CD14-positive monocyte (primary cell): ENCODE results near the gene CEP19. TPM values are rescaled to one million over a fixed set of nuclear protein-coding genes. Genes with fewer than 3 reads are reported as not detected.

ENCODE experiments used
- DNase-seq, 3 donors: peaks; one replicate each; pipeline ENCODE4 v3.0.0-alpha.2; 2011 to 2022
- H2AFZ ChIP-seq: 2 replicates; pipeline ENCODE4 v1.6.0; 2012; ENCODE audit warnings: mild to moderate bottlenecking, low read depth, low read length, inconsistent platforms; ENCODE audit not compliant: insufficient read depth, poor library complexity, severe bottlenecking
- H3K27ac ChIP-seq, 2 donors: 1 replicate in 1 of 2; 2 replicates in 1 of 2; pipeline ENCODE4 v1.5.1; 2012 to 2013; ENCODE audit warnings: low read length in 2 of 2, control low read depth in 1 of 2, inconsistent platforms in 1 of 2, low read depth in 1 of 2, mild to moderate bottlenecking in 1 of 2
- H3K27me3 ChIP-seq, 2 donors: one replicate each; pipeline versions ENCODE4 v1.6.0 to v1.6.1; 2011 to 2013; ENCODE audit warnings: low read length in 2 of 2; ENCODE audit not compliant: control insufficient read depth in 2 of 2, insufficient read depth in 2 of 2
- H3K36me3 ChIP-seq, 2 donors: replicated peaks in 1 of 2; 1 replicate in 1 of 2; 2 replicates in 1 of 2; pipeline versions ENCODE4 v1.5.1 to v1.6.1; 2012 to 2013; ENCODE audit warnings: low read length in 2 of 2, control low read depth in 1 of 2, inconsistent platforms in 1 of 2, mild to moderate bottlenecking in 1 of 2; ENCODE audit not compliant: insufficient read depth in 2 of 2, control insufficient read depth in 1 of 2
- H3K4me1 ChIP-seq, 2 donors: 1 replicate in 1 of 2; 2 replicates in 1 of 2; pipeline versions ENCODE4 v1.5.1 to v1.6.1; 2012 to 2013; ENCODE audit warnings: low read length in 2 of 2, control low read depth in 1 of 2, inconsistent platforms in 1 of 2, mild to moderate bottlenecking in 1 of 2, moderate library complexity in 1 of 2; ENCODE audit not compliant: insufficient read depth in 2 of 2, control insufficient read depth in 1 of 2
- H3K4me2 ChIP-seq: replicated peaks from 2 replicates; pipeline ENCODE3; 2012; ENCODE audit warnings: low read length, moderate library complexity, mild to moderate bottlenecking; ENCODE audit not compliant: poor library complexity, severe bottlenecking; ENCODE audit errors: extremely low read depth
- H3K4me3 ChIP-seq, 3 experiments: fragments of 200-600 bp in 1 of 3; sonication (generic) in 1 of 3; replicated peaks in 1 of 3; 1 replicate in 2 of 3; 2 replicates in 1 of 3; pipeline ENCODE4 v1.5.1; 2011 to 2013; ENCODE audit warnings: low read length in 3 of 3, mild to moderate bottlenecking in 3 of 3, control low read depth in 2 of 3, low read depth in 2 of 3, inconsistent platforms in 1 of 3, moderate library complexity in 1 of 3
- H3K79me2 ChIP-seq: 2 replicates; pipeline ENCODE4 v1.6.0; 2012; ENCODE audit warnings: mild to moderate bottlenecking, control low read depth, inconsistent platforms, low read length, moderate library complexity; ENCODE audit not compliant: insufficient read depth
- H3K9ac ChIP-seq: 2 replicates; pipeline ENCODE4 v1.6.0; 2017; ENCODE audit warnings: low read length, mild to moderate bottlenecking; ENCODE audit not compliant: insufficient read depth, poor library complexity, severe bottlenecking
- H3K9me3 ChIP-seq, 2 donors: replicated peaks in 1 of 2; 1 replicate in 1 of 2; 2 replicates in 1 of 2; pipeline versions ENCODE4 v1.5.1 to v1.6.1; 2012 to 2013; ENCODE audit warnings: low read length in 2 of 2, control low read depth in 1 of 2; ENCODE audit not compliant: control insufficient read depth in 1 of 2, insufficient read depth in 1 of 2
- H4K20me1 ChIP-seq: 2 replicates; pipeline ENCODE4 v1.6.0; 2012; ENCODE audit warnings: mild to moderate bottlenecking, low read length, control low read depth, moderate library complexity; ENCODE audit not compliant: insufficient read depth
- H3K27ac Mint-ChIP-seq, 7 donors: one replicate each; pipeline ENCODE4 v1.8.0; 2020; ENCODE audit warnings: mild to moderate bottlenecking in 7 of 7, mixed read lengths in 7 of 7, moderate library complexity in 6 of 7, inconsistent platforms in 2 of 7
- H3K27me3 Mint-ChIP-seq, 3 donors: one replicate each; pipeline ENCODE4 v1.8.0; 2021 to 2022; ENCODE audit warnings: low read depth in 3 of 3, mild to moderate bottlenecking in 3 of 3, mixed read lengths in 3 of 3, moderate library complexity in 3 of 3, inconsistent platforms in 1 of 3
- H3K36me3 Mint-ChIP-seq, 2 donors: one replicate each; pipeline ENCODE4 v1.8.0; 2020; ENCODE audit warnings: mixed read lengths in 2 of 2, inconsistent platforms in 1 of 2, mild to moderate bottlenecking in 1 of 2
- H3K4me1 Mint-ChIP-seq: one replicate; pipeline ENCODE4 v1.8.0; 2020; ENCODE audit warnings: mild to moderate bottlenecking, mixed read lengths
- H3K4me3 Mint-ChIP-seq, 2 donors: one replicate each; pipeline ENCODE4 v1.8.0; 2020; ENCODE audit warnings: mild to moderate bottlenecking in 2 of 2, mixed read lengths in 2 of 2, moderate library complexity in 1 of 2
- H3K9me3 Mint-ChIP-seq, 7 donors: one replicate each; pipeline ENCODE4 v1.8.0; 2020 to 2022; ENCODE audit warnings: mixed read lengths in 7 of 7, mild to moderate bottlenecking in 6 of 7, moderate library complexity in 6 of 7, inconsistent platforms in 2 of 7
- CTCF ChIP-seq: fragments of 200-600 bp; IDR thresholded peaks from one replicate; pipeline ENCODE4 v1.8.0; 2022; ENCODE audit warnings: antibody characterized with exemption, mild to moderate bottlenecking
- WGBS: methylation state at CpG from one replicate; pipeline ENCODE4 v1.1.5; 2013; ENCODE audit warnings: missing lambda C conversion rate; ENCODE audit not compliant: insufficient coverage; 5-methylcytosine and 5-hydroxymethylcytosine counted together
- intact Hi-C, 2 donors: fragments of 100-400 bp; cut with micrococcal nuclease; formaldehyde crosslinking; loops; one replicate each; pipeline versions ENCODE4 v1.15.0 to v1.15.1; 2023
- polyA plus RNA-seq, 3 donors: library from polyadenylated mRNA; depleted of rRNA in 1 of 3; unstranded in 2 of 3; stranded (reverse) in 1 of 3; fragments of 300-500 nt in 2 of 3; fragments of >200 nt in 1 of 3; fragmentation: Illumina TruSeq in 2 of 3; gene quantifications; 1 replicate in 2 of 3; 2 replicates in 1 of 3; pipeline ENCODE4 v1.2.3, GENCODE V29; 2012 to 2021
- small RNA-seq: library from RNA; depleted of rRNA; stranded (forward); fragments of <200 nt; gene quantifications from one replicate; pipeline ENCODE3, GENCODE V24; 2012; ENCODE audit warnings: low read depth; ENCODE audit not compliant: insufficient read length

The CEP19 gene
- polyA plus RNA-seq, 3 donors, result 1.7 to 3.2 (median 2.7) TPM

- Histone ChIP-seq H3K4me1 (no peaks in the 10 kb centered on the region), H4K20me1 (peaks cover 97% of the 10 kb centered on the region), H3K4me3 (no peak overlapping the region), H3K36me3 (peaks cover 75 to 88% of the 10 kb centered on the region in 2 donors), H3K79me2 (peaks cover 85% of the 10 kb centered on the region), H3K27me3 (no peaks in the 10 kb centered on the region), H3K9me3 (no peaks in the 10 kb centered on the region), H3K4me2 (no peak overlapping the region), H3K27ac (peak overlapping the region in 1 of 2 donors; percentile 14), H3K9ac (no peak overlapping the region), H2AFZ (no peak overlapping the region)
- intact Hi-C loops, result no loop called here
- DNase-seq, result no peak
- Mint-ChIP-seq H3K4me3 (peak overlapping the region in 1 of 2 donors; percentile 37), H3K4me1 (peaks cover 12% of the 10 kb centered on the region), H3K27ac (peak overlapping the region in 3 of 7 donors; percentile 36 to 42 (median 38)), H3K27me3 (no peaks in the 10 kb centered on the region), H3K36me3 (peaks cover 67 to 78% of the 10 kb centered on the region in 2 donors), H3K9me3 (no peaks in the 10 kb centered on the region)
- no peak for TF ChIP-seq CTCF
- WGBS, result 95% methylated on average over 35 of the region's 35 CpGs
These were observed 52.1 kb downstream of the CEP19 start for GRCh38 chr3:196659901-196660351.

Small RNAs within 50 kb of the gene (small RNA-seq; reads per million reads assigned to genes)
- gene RNU4-89P (0.94 reads per million), gene RNU6-646P (not detected)

Other genes with a start within 250 kb of the CEP19 start
- gene RNF168, start 208.5 kb downstream of the CEP19 start, polyA plus RNA-seq, result 1 to 10 TPM; 4.4 to 6.9 (median 6.7) TPM
- gene SMCO1, start 196.9 kb downstream of the CEP19 start, polyA plus RNA-seq, result not detected
- 1 to 10 TPM; 4.1 to 6.7 (median 5.3) TPM for gene WDR53, start 143.7 kb downstream of the CEP19 start, polyA plus RNA-seq
- gene FBXO45, start 143.6 kb downstream of the CEP19 start, polyA plus RNA-seq, result 1 to 10 TPM; 1.8 to 2.8 (median 2.3) TPM
- 100 to 1,000 TPM in 1 of 3 donors, 1 to 10 TPM in 2; 5.9 to 109 (median 7.5) TPM for gene NRROS, start 72.6 kb downstream of the CEP19 start, polyA plus RNA-seq
- 10 to 100 TPM; 11.8 to 44.9 (median 29.8) TPM for gene PIGX, start 127 bp upstream of the CEP19 start, polyA plus RNA-seq
- 10 to 100 TPM; 32.4 to 44.2 (median 33.2) TPM for gene PAK2, start 27.6 kb upstream of the CEP19 start, polyA plus RNA-seq
- 10 to 100 TPM in 1 of 3 donors, 1 to 10 TPM in 2; 6.7 to 10.4 (median 8.4) TPM for gene SENP5, start 155.7 kb upstream of the CEP19 start, polyA plus RNA-seq
- gene NCBP2, start 230.3 kb upstream of the CEP19 start, polyA plus RNA-seq, result 10 to 100 TPM; 26.1 to 42.9 (median 33.4) TPM